Epidermal melanocyte (primary cell): ENCODE data around the gene OR7G3.

ENCODE experiments used
- DNase-seq: peaks from one replicate; pipeline ENCODE4 v3.0.0; 2011; ENCODE audit warnings: low spot score; ENCODE audit not compliant: insufficient read length

The OR7G3 gene

DNA sequence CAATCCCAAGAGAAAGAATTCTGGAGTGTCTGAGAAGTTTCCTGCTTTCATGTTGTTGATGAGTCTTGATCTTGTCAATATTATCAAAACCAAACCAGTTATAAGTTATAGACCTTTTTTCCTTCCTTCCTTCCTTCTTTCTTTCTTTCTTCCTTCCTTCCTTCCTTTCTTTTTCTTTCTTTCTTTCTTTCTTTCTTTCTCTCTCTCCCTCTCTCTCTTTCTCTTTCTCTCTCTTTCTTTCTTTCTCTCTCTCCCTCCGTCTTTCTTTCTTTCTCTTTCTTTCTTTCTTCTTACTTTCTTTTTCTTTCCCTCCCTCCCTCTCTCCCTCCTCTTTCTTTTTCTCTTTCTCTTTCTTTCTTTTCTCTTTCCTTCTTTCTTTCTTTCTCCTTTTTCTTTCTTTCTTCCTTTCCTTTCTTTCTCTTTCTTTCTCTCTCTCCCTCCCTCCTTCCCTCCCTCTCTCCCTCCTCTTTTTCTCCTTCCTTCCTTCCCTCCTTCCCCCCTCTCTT lies at the start of gene OR7G3:
OR7G3 (minus strand) TSS at position 51 of the 506 bp plus-strand sequence; CDS start at position 51, 0 bp downstream.
- no peak for DNase-seq

DNA sequence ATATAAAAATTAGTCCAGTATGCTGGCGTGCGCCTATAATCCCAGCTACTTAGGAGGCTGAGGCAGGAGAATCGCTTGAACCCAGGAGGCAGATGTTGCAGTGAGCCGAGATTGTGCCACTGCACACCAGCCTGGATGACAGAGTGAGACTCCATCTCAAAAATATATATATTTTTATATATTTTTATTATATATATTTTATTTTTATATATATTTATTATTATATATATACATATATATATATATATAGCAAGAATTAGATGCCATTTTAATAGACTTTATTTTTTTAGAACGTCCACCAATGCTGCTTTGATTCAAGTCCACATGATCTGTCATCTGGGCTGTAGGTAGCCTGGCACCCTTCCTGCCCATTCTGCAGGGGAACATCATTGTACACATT lies 48.6 kb upstream of the OR7G3 start:
- no peak for DNase-seq

DNA sequence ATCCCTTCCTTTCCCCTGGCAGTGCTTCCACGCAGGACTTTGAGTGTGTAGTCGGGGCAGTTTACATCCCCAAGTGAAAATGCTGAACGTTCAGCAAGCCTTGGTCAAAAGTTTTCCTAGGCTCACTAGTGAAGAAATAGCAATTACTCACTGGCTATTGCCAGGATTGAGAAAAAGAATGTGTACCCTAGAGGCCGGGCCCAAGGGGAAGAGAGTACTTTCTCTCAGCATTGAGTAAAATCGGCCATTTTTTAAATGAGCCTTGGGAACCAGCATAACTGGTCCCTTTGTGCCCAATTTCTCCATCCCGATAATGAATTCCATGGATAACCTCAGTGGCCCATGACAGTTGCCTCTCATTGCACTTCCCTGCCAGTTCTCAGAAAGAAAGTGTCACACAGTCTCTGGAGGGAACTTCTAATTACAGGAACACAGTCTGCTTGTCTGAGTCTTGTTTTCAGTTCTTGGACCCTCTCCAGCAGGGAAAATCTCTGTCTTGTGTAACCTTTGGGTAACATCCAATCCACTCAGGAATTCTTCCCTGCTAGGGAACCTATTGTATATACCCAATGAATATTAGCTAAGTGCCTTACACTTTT lies 44.7 kb upstream of the OR7G3 start:
- no peak for DNase-seq

DNA sequence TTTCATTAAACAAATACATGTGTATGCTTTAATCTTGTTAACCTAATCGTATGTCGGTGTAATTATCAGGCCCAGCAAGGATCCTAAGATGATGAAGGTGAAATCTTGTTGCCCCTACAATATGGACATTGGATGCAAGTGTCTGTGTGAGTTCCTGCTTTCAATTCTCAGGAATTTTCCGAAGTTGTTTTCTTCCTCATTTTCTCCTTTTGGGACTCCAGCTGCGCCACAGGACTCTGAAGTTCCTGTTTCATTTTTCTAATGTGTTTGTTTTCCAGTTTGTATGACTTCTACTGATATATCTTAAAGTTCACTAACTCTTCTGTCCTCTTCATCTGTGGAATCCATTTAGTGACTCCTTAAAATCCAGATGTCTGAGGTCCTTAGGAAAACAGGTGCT lies 40.1 kb upstream of the OR7G3 start:
- DNase-seq = no peak

DNA sequence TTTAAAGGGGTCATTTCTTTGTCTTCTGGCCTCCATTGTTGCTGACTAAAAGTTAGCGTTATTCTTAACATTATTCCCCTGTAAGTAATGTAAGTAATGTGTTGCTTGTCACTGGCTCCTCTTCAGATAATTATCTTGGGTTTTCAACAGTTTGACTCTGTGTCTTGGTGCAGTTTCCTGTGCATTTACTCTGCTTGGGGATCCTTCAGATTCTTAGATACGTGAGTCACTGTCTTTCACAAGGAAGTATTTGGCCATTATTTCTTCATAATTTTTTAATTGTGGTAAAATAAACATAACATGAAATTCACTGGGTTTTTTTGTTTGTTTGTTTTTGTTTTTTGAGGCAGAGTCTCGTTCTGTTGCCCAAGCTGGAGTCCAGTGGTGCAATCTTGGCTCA lies 38.5 kb upstream of the OR7G3 start:
- no peak for DNase-seq

DNA sequence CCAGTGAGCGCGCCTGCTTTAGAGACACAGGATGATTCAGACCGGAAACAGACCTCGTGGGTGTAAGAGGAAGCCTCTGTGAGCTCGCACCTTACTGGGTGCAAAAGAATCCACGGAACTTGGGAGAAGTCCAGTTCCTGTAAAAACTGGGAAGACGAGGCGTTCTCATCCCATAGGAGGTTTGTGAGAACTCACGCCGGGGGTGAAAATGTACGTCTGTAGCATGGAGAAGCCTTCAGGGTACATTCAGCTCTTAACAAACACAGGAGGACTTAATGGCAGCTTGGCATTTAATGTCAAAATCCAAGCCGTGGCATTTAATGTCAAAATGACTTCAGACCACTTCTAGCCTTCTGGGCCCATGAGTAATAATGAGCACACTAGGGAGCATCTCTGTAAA lies 34.7 kb upstream of the OR7G3 start:
- no peak for DNase-seq

DNA sequence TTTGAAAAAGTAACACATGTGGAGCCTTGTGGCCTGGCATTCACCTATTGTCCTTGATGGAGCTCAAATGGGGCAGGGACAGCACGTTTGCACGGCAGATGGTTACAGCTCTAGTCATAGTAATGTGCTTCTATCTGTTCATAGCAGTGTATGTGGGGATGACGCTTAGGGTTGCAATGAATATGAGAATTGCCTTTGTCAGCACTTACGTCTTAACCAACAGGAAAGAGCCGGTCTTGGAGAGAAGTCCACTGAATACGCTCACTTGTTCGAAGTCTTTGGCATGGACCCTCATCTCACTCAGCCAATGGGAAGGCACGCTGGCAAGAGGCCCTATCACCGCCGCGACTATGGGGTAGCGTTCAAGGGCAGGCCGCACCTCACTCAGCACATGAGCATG lies 33.1 kb upstream of the OR7G3 start:
- no peak for DNase-seq

DNA sequence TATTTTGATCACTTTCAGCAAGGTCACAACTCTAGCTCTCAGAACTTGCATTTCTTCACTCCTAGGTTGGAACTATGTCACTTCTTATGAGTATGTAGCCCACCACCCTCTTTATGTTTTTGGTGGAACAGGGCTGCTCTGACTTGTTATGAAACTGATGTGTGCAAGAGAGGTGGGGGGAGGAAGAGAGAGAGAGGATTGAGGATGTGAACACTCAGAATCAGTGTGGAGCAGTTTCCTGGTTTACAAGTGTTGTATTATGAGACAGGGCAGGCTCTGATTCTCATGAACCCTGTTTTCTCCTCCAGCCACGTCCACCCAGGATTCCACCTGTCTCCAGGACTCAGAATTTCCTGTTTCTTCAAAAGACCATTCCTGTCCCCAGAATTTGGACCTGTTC lies 29.6 kb upstream of the OR7G3 start:
- no peak for DNase-seq

DNA sequence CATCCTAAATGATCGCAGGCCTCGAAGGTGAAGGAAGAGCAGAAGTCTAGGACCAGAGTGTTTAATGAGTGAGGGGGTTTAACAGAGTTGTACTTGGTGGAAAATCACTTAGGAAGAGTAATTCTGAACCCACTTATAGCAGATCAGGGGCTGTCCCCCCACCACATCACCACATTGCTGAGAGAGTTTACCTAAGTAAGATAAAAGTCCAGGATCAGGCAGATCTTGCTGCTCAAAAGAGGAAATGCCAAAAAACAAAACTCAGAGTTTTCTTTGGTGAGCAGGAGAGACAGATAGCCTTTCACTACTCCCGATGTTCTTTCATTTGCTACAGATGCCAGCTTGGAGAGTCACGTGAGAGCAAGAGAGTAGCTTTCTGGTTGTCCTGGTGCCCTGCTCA lies 28.8 kb upstream of the OR7G3 start:
- no peak for DNase-seq

DNA sequence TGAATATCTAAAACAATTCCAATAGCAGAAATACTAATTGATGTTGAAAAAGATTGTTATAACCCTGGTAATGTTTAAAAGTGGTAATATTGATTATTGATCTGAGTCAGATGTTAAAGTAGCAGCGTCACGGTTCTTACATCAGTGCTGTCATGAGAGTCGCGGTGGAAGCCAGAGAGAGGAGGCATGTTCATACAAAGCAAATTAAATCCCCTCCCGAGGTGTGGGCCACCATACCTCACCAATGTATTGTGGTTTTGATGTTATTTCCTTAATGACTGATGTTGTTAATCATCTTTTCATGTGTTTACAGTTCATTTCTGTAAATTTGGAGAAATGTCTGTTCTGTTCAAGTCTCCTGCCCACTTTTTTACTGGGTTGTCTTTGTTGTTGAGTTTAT lies 24.6 kb upstream of the OR7G3 start:
- DNase-seq = no peak

DNA sequence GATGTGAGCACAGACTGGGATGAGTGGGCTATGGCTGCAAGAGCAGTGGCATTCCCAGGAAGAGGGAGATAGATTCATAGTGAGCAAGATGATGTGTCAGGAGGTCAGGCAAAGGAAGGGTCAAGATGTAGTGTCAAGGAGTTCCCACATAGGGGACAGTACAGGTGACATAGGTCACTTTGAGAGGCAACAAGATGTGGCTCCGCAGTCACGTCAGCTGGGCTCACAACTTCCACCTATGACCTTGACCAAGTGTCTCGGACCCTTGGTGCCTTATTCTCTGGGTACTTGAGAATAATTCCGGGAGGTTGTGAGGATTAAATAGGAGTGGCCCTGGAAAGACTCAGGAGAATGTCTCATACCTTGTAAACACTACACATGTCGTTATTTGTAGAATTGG lies 23.9 kb upstream of the OR7G3 start:
- DNase-seq = no peak

DNA sequence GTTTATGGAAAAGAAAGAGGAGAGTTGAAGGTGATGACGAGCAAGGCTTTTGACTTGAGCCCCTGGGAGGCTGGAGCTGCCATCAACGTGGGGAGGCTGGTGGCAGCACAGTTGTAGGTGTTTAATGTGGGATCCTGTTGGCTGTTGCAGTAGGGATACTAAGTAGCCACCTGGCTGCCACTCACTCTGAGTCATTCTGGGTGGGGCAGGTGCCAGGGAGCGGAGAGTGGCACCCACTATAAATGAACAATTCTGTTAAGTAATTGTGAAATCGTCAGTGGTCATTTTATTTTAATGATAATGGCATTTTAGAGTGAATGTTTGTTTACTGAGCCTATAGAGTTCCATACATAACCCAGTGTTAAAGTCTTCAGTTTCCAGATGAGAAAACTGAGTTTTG lies 23.2 kb upstream of the OR7G3 start:
- DNase-seq = no peak

DNA sequence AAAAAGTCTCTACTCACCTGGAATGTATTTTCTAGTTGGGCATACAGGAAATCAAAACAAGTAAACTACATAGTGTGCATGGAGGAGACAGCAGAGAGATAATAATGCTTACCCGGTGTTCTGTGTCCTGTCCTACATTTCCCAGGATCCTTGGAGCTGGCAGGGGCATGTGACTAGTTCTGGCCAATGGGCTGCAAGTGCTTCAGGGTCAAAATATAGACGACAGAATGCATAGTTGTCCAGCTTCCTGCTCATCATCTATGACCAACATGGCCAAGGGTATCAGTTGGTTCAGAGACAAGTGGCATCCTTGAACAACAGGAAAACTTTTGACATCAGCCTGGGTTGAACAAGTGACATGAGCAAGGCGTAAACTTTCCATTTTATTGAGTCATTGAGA lies 21.9 kb upstream of the OR7G3 start:
- DNase-seq = no peak

DNA sequence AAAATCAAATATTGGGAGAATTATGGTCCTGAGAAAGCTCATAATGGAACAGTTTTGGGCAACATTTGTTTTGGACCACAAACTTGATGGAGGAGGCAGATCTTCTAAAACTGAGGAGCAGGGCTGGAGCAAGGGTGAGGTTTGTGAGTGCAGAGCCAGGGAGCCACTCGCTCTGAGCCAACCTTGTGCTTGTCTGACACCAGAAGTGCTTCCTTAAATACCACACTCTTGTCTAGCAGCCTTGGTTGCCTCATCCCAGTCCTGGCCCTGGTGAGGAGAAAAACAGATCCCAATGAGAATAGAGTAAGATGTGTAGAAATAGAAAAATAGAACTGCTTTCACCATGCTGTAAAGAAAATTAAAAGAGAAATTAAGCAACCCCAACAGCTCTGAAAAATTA lies 20.1 kb upstream of the OR7G3 start:
- DNase-seq = no peak

DNA sequence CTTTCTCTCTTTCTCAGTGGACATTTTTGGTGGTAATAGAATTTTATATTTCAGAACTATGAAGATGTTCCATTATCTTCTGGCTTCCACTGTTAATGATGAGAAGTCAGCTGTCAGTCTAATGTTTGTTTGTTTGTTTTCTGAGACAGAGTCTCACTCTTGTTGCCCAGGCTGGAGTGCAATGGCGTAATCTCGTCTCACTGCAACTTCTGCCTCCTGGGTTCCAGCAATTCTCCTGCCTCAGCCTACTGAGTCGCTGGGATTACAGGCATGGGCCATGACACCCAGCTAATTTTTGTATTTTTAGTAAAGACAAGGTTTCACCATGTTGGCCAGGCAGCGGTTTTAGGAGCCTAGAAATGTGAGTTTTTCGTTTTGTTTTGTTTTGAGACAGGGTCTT lies 18.2 kb upstream of the OR7G3 start:
- no peak for DNase-seq

DNA sequence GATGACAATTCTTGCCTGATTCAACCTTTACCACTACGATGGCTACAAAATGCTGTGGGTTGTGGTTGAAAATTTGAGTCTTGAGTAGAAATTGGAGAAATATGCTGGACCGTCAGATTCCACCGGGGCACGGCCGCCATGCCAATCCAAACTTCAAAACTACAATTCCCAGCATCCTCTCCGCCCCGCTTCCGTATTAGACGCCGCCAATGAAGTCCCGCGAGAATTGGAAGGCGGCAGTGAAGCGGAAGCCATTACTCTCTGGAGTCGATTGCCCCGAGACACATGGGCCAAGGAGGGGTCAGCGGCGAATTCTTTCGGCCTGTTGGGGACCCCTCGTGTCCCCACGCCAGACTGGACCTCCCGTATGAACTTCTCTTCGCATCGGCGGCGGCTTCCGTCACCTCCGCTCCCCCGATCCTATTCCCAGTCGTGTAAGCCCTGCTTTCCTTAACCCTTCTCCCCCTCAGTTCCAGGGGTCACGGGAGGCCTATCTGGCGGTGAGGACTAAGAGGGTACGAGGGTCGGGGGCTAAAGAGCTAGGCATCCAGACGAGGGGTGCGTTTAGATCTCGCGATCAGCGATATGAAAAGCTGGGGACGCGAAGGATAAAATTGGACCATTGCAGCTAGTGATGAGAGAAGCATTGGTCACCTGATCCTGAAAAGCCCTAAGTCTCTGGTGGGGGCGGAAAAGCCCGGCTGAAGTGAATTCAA lies 13.6 kb upstream of the OR7G3 start, which contains the start of gene ZNF317:
ZNF317 (plus strand) TSS at position 239 of the 716 bp plus-strand sequence. CDS start 15,620 bp downstream, outside the sequence.
- DNase-seq = peak; percentile 93

DNA sequence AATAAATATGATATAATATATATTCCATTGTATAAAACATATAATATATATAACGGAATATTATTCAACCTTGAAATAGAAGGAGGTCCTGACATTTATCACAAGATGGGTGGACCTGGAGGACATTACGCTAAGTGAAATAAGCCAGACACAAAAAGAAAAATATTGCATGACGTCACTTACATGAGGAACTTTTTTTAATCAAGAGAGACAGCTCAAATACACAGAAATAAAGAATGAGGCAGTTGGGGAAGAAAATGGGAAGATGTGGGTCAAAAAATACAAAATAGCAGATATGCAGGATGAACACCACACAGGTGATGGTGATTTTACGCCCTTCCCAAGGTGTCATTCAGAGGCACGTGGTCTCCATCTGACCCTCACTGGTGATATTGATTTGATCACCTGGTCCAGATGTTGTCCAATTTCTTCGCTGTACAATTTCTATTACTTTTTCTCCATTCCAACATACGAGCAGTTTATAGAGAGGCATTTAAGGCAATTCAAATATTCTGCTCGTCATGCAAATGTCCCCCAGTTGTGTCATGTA lies 12.9 kb upstream of the OR7G3 start:
- DNase-seq = no peak

DNA sequence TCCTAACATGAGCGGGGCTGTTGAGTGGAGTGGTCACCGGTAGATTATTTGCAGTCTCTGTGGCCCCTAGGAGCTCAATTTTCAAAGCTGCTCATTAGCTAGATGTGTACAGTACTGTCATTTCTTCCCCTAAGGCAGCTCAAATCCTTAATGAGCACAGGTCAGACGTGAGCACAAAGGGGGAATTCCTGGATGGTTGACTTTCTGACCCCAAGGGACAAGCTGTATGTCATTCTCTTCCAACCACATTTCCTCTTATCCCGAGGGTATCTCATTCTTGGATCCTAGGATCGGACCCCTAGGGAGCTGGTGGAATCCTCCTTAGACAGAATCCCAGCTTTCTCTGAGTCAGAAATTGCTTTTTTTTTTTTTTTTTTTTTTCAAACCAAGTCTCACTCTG lies 5.7 kb upstream of the OR7G3 start:
- no peak for DNase-seq

DNA sequence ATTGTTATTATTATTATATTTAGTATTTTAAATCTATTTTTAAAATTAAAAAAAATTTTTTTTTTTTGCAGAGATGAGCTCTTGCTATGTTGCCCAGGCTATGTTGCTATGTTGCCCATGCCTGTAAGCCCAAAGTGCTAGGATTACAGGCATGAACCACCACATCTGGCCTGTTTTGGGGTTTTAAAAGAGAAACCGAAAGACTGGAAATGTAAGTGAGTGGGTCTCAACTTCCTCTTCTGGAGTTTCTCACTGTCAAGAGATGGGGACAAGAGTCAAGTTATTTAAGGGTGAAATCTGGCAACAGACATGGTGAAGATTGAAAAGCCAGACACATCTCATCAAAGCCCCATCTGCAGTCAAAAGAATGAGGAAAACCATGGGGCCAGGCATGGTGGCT lies 4.2 kb upstream of the OR7G3 start:
- DNase-seq = no peak

DNA sequence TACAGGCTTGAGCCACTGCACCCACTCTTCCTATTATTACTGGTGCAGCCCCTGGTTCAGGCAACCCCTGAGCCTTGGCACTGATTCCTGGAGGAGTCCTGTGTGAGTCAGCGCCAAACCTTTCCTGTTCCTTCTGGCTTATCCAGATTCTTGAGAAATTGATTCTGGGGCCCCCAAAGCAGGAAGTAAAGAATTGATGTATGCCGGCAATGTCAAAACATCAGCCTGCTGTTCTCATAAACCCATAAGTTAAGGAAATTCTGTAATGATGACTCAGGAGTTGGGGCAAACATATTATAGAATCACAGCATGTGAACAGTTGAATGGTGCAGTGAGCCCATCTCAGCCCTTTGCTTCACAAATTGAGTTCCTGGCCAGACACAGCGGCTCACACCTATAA lies 1.4 kb upstream of the OR7G3 start:
- no peak for DNase-seq

DNA sequence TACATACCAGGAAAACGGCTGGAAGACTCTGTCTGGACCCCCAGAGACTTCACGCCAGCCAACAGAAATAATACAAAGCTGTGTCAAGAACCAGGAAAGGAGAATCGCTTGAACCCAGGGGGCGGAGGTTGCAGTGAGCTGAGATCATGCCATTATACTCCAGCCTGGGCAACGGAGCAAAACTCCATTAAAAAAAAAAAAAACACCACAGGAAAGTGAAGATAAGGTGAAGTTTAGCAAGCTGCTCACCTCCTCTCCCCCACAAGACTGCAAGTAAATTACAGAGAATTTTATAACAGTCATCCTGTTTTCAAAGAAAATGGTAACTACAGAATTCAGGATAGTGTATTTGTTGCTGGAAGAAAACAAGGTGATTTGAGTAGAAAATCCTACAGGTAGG lies 10.2 kb downstream of the OR7G3 start:
- no peak for DNase-seq

DNA sequence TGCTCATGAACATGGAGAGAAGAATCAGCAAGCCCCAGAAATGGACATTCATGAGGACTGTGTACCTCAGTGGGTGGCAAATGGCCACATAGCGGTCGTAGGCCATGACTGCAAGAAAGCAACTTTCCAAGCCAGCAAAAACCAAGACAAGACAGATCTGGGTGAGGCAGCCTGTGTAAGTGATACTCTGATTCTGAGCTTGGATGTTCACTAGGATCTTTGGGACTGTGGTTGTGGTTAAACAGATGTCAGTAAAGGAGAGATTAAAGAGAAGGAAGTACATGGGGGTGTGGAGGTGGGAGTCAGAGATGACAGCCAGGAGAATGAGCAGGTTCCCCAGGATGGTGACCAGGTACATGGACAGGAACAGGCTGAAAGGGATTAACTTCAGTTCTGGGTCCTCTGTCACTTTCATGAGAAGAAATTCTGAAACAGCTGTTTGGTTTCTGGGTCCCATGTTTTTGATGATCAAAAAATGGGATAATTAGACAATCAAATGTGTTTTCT lies 11.4 kb downstream of the OR7G3 start, which contains the start of gene OR7G1:
OR7G1 (minus strand) TSS at position 457 of the 507 bp plus-strand sequence; CDS start at position 457, 0 bp downstream.
- no peak for DNase-seq
